H1 (cell line): ENCODE measurements around the gene AP2A2. TPM values are rescaled to one million over a fixed set of nuclear protein-coding genes. Genes with fewer than 3 reads are reported as not detected.

ENCODE experiments used
- CTCF ChIA-PET: fragments of 300-600 bp; sonication (Branson Sonifier 250); formaldehyde crosslinking; loops from one replicate; lab custom pipeline; 2021; ENCODE audit not compliant: partially characterized antibody; lab: Charles Lee
- POLR2A ChIA-PET: fragments of 300-600 bp; sonication (Branson Sonifier 250); formaldehyde crosslinking; loops from one replicate; lab custom pipeline; 2021; ENCODE audit warnings: inconsistent platforms; ENCODE audit not compliant: partially characterized antibody; lab: Charles Lee
- DNase-seq, 2 experiments: peaks; one replicate each; pipeline versions ENCODE4 v3.0.0 to v3.0.0-alpha.2; 2010 to 2022; ENCODE audit warnings: low spot score in 2 of 2, low read depth in 1 of 2, mixed read lengths in 1 of 2
- FAIRE-seq: peaks from 2 replicates; lab custom pipeline; 2011; peaks lifted over from hg19 to GRCh38; lab: Jason Lieb, UNC
- H2AFZ ChIP-seq: 2 replicates; pipeline ENCODE4 v1.8.1; 2012; ENCODE audit warnings: low read length, inconsistent platforms
- H2AK5ac ChIP-seq: 2 replicates; pipeline ENCODE4 v1.6.1; 2013; ENCODE audit warnings: low read depth, low read length
- H2BK120ac ChIP-seq: replicated peaks from 2 replicates; pipeline ENCODE3; 2013; ENCODE audit warnings: low read depth, low read length, inconsistent platforms
- H2BK12ac ChIP-seq: 2 replicates; pipeline ENCODE4 v1.6.1; 2013; ENCODE audit warnings: low read depth, low read length
- H2BK15ac ChIP-seq: 2 replicates; pipeline ENCODE4 v1.6.1; 2013; ENCODE audit warnings: low read length
- H2BK20ac ChIP-seq: 2 replicates; pipeline ENCODE4 v1.6.1; 2013; ENCODE audit warnings: low read length
- H2BK5ac ChIP-seq: 2 replicates; pipeline ENCODE4 v1.6.1; 2013; ENCODE audit warnings: low read depth, low read length
- H3K14ac ChIP-seq: 2 replicates; pipeline ENCODE4 v1.6.1; 2013; ENCODE audit warnings: inconsistent platforms; ENCODE audit not compliant: insufficient read length
- H3K18ac ChIP-seq: 2 replicates; pipeline ENCODE4 v1.6.1; 2013; ENCODE audit warnings: low read length; ENCODE audit errors: extremely low read depth
- H3K23ac ChIP-seq: 2 replicates; pipeline ENCODE4 v1.6.1; 2013; ENCODE audit warnings: inconsistent platforms; ENCODE audit not compliant: insufficient read length
- H3K23me2 ChIP-seq: 2 replicates; pipeline ENCODE4 v1.6.1; 2013; ENCODE audit warnings: low read depth, low read length
- H3K27ac ChIP-seq: 2 replicates; pipeline ENCODE4 v1.6.1; 2011; ENCODE audit warnings: low read depth, low read length, inconsistent platforms
- H3K27me3 ChIP-seq, 4 experiments: replicated peaks in 1 of 4; 1 replicate in 1 of 4; 2 replicates in 3 of 4; pipeline versions ENCODE4 v1.6.1 to v1.8.1; 2011 to 2013; ENCODE audit warnings: low read length in 3 of 4, mild to moderate bottlenecking in 3 of 4, inconsistent platforms in 2 of 4, mixed read lengths in 2 of 4, moderate library complexity in 1 of 4; ENCODE audit not compliant: control insufficient read depth in 3 of 4, insufficient read depth in 3 of 4; ENCODE audit errors: extremely low read depth in 1 of 4
- H3K36me3 ChIP-seq, 4 experiments: 2 replicates each; pipeline versions ENCODE4 v1.6.1 to v1.8.1; 2011 to 2013; ENCODE audit warnings: mild to moderate bottlenecking in 4 of 4, low read length in 3 of 4, moderate library complexity in 2 of 4, control low read depth in 1 of 4, inconsistent platforms in 1 of 4; ENCODE audit not compliant: insufficient read depth in 4 of 4, control insufficient read depth in 2 of 4
- H3K4ac ChIP-seq: replicated peaks from 2 replicates; pipeline ENCODE3; 2013; ENCODE audit warnings: low read length, low read depth, mixed read lengths, inconsistent platforms; ENCODE audit not compliant: insufficient read length
- H3K4me1 ChIP-seq, 4 experiments: replicated peaks in 1 of 4; 1 replicate in 1 of 4; 2 replicates in 3 of 4; pipeline versions ENCODE4 v1.6.1 to v1.8.1; 2011 to 2013; ENCODE audit warnings: low read length in 3 of 4, inconsistent platforms in 2 of 4, mixed read lengths in 1 of 4; ENCODE audit not compliant: insufficient read depth in 4 of 4, control insufficient read depth in 3 of 4
- H3K4me2 ChIP-seq, 2 experiments: 2 replicates each; pipeline versions ENCODE4 v1.6.1 to v1.8.1; 2011 to 2013; ENCODE audit warnings: low read depth in 2 of 2, low read length in 2 of 2, control low read depth in 1 of 2, inconsistent platforms in 1 of 2, mild to moderate bottlenecking in 1 of 2; ENCODE audit not compliant: insufficient read depth in 1 of 2
- H3K4me3 ChIP-seq, 4 experiments: fragments of 200-600, 300-600 bp in 1 of 4; sonication (generic), shearing (Covaris generic), sonication (Bioruptor Twin) in 1 of 4; 2 replicates each; pipeline versions ENCODE4 v1.5.1 to v1.8.1; 2011 to 2016; ENCODE audit warnings: low read length in 4 of 4, low read depth in 3 of 4, control low read depth in 2 of 4, inconsistent platforms in 2 of 4, mild to moderate bottlenecking in 2 of 4, mixed read lengths in 1 of 4, moderate library complexity in 1 of 4; ENCODE audit not compliant: insufficient read depth in 2 of 4; ENCODE audit errors: extremely low read depth in 1 of 4
- H3K56ac ChIP-seq: replicated peaks from 2 replicates; pipeline ENCODE3; 2013; ENCODE audit warnings: low read depth, mild to moderate bottlenecking, mixed read lengths, low read length, inconsistent platforms; ENCODE audit not compliant: insufficient read length
- H3K79me1 ChIP-seq: 2 replicates; pipeline ENCODE4 v1.6.1; 2013; ENCODE audit warnings: low read depth, low read length, control low read depth
- H3K79me2 ChIP-seq, 2 experiments: 2 replicates each; pipeline versions ENCODE4 v1.6.1 to v1.8.1; 2012 to 2013; ENCODE audit warnings: low read length in 2 of 2, mild to moderate bottlenecking in 2 of 2, inconsistent platforms in 1 of 2; ENCODE audit not compliant: insufficient read depth in 2 of 2, control insufficient read depth in 1 of 2
- H3K9ac ChIP-seq, 4 experiments: replicated peaks in 1 of 4; 1 replicate in 1 of 4; 2 replicates in 3 of 4; pipeline versions ENCODE4 v1.6.1 to v1.8.1; 2011 to 2013; ENCODE audit warnings: low read depth in 3 of 4, low read length in 3 of 4, control low read depth in 2 of 4, mild to moderate bottlenecking in 2 of 4, moderate library complexity in 2 of 4, inconsistent platforms in 1 of 4; ENCODE audit errors: extremely low read depth in 1 of 4
- H3K9me3 ChIP-seq, 2 experiments: 2 replicates each; pipeline versions ENCODE4 v1.6.1 to v1.8.1; 2012 to 2013; ENCODE audit warnings: mild to moderate bottlenecking in 2 of 2, moderate library complexity in 2 of 2, control low read depth in 1 of 2, inconsistent platforms in 1 of 2, low read depth in 1 of 2, low read length in 1 of 2, mixed read lengths in 1 of 2; ENCODE audit not compliant: insufficient read depth in 2 of 2
- H4K20me1 ChIP-seq, 2 experiments: replicated peaks in 1 of 2; 2 replicates each; pipeline versions ENCODE3 to v1.8.1; 2011 to 2013; ENCODE audit warnings: inconsistent platforms in 2 of 2, low read length in 2 of 2, mild to moderate bottlenecking in 1 of 2; ENCODE audit not compliant: insufficient read depth in 2 of 2, control insufficient read depth in 1 of 2
- H4K5ac ChIP-seq: 2 replicates; pipeline ENCODE4 v1.6.1; 2013; ENCODE audit warnings: low read length, low read depth, mixed read lengths, inconsistent platforms; ENCODE audit not compliant: insufficient read length
- H4K8ac ChIP-seq: 2 replicates; pipeline ENCODE4 v1.8.0; 2013; ENCODE audit warnings: mild to moderate bottlenecking, moderate library complexity, low read length, inconsistent platforms; ENCODE audit not compliant: insufficient read depth; ENCODE audit errors: extremely low read depth
- H4K91ac ChIP-seq: replicated peaks from 2 replicates; pipeline ENCODE3; 2013; ENCODE audit warnings: low read length, mixed read lengths, inconsistent platforms; ENCODE audit not compliant: insufficient read length
- WGBS, 2 experiments: shearing (Covaris generic) in 1 of 2; methylation state at CpG; one replicate each; pipeline versions ENCODE4 v1.1.6 to v1.1.7; 2013 to 2015; ENCODE audit warnings: low lambda C conversion rate in 2 of 2, mixed read lengths in 2 of 2, inconsistent platforms in 1 of 2, low coverage in 1 of 2, missing lambda C conversion rate in 1 of 2; ENCODE audit not compliant: insufficient replicate concordance in 2 of 2, insufficient coverage in 1 of 2, insufficient read length in 1 of 2; ENCODE audit errors: extremely low coverage in 1 of 2, missing lambda C conversion rate in 1 of 2; 5-methylcytosine and 5-hydroxymethylcytosine counted together
- polyA plus RNA-seq, 7 experiments: library from polyadenylated mRNA; depleted of rRNA in 3 of 7; stranded (reverse) in 5 of 7; unstranded in 2 of 7; fragments of >200 nt in 5 of 7; fragments of 200-250 nt in 2 of 7; gene quantifications; 1 replicate in 5 of 7; 2 replicates in 1 of 7; 4 replicates in 1 of 7; pipeline versions ENCODE4 v1.2.1 to v1.2.3, GENCODE V29; 2011 to 2013; ENCODE audit warnings: missing spikeins in 2 of 7, mixed read lengths in 2 of 7
- total RNA-seq: library from RNA; stranded (reverse); fragmentation: NEBNext Ultra II Directional; extraction: Animal tissue kit (Norgen Biotek cat#: 25700); gene quantifications from 2 replicates; pipeline ENCODE4 v1.2.1, GENCODE V29; 2021
- TF ChIP-seq, protein P1 (sequence below): IDR thresholded peaks from 2 replicates; pipeline ENCODE4 v1.6.1; 2011; ENCODE audit warnings: low read depth, mild to moderate bottlenecking, low read length; ENCODE audit not compliant: insufficient read depth

AP2A2 gene
- total and polyA plus RNA-seq, 2 of the 8 experiments (the other 6 are each of a cell fraction or from before 2014, with no cell fraction given) = 50.0 to 65.0 TPM

- Histone ChIP-seq H2BK5ac (no peak overlapping the region), H4K91ac (no peak overlapping the region), H3K14ac (no peak overlapping the region), H4K20me1 (peaks cover 0 to 3% of the 10 kb centered on the region in 2 experiments), H3K56ac (no peak overlapping the region), H3K23ac (no peak overlapping the region), H3K36me3 (no peaks in the 10 kb centered on the region), H3K4me1 (no peaks in the 10 kb centered on the region), H2AK5ac (no peak overlapping the region), H3K79me1 (no peaks in the 10 kb centered on the region), H2BK120ac (no peak overlapping the region), H3K79me2 (no peaks in the 10 kb centered on the region), H3K27ac (no peak overlapping the region), H2BK20ac (no peak overlapping the region), H3K27me3 (no peaks in the 10 kb centered on the region; a peak in 1 of 7 replicates), H2BK15ac (no peak overlapping the region), H4K5ac (no peak overlapping the region), H3K9ac (no peak overlapping the region), H3K4me3 (no peak overlapping the region), H3K4me2 (no peak overlapping the region), H4K8ac (no peak overlapping the region), H2BK12ac (no peak overlapping the region), H3K23me2 (no peaks in the 10 kb centered on the region; the same call in 1 of the 2 replicates), H3K4ac (no peak overlapping the region), H3K18ac (no peak overlapping the region)
- CTCF ChIA-PET = interaction anchor here (5.0 kb wide), 1 partner anchor 7 kb away, joined by 22 read pairs; no protein-coding TSS in a partner anchor
- WGBS, 2 experiments = 90% methylated on average over 20 of the region's 20 CpGs; no CpG with 5 or more reads in 1 of the 2 experiments
- DNase-seq (no peak), FAIRE-seq (no peak)
- TF ChIP-seq, protein P1, sequence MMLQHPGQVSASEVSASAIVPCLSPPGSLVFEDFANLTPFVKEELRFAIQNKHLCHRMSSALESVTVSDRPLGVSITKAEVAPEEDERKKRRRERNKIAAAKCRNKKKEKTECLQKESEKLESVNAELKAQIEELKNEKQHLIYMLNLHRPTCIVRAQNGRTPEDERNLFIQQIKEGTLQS = no peak
- TF ChIP-seq, all 59 proteins: peak for 0
- Histone ChIP-seq H3K9me3 (no peaks in the 10 kb centered on the region), H2AFZ (no peak overlapping the region)
- POLR2A ChIA-PET = interaction anchor here (1.5 kb wide), 1 partner anchor 15 kb away, joined by 3 read pairs; no protein-coding TSS in a partner anchor
Measured at GRCh38 chr11:1043563-1044096, 118.0 kb downstream of the AP2A2 start.
